HG03354 (cell line): ENCODE measurements around the gene SRR.

ENCODE experiments used
- ATAC-seq: cut with Tn5 transposase; IDR thresholded peaks from one replicate; pipeline ENCODE4 v1.9.1; 2021; ENCODE audit warnings: mild to moderate bottlenecking; ENCODE audit not compliant: unreplicated experiment, poor library complexity, severe bottlenecking

SRR gene

DNA sequence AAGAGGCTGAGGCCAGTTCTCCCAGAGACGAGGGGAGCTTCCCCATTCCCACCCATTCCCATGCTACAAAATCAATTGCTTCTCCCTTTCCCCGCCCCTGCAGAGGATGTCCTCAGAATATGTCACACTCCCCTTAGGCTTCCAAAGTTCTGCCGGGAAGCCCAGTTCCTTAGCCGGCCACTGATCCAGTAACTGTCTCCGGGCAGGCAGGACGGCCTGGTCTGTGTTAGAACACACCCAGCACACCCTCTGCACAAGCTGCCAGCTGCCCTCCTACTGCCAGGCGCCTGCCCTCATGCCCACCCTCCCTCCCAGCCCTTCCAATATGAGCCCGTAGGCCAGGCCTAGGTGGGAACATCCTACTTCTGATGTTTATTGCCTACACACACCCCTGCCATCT lies 64.6 kb downstream of the SRR start:
- ATAC-seq: no peak

DNA sequence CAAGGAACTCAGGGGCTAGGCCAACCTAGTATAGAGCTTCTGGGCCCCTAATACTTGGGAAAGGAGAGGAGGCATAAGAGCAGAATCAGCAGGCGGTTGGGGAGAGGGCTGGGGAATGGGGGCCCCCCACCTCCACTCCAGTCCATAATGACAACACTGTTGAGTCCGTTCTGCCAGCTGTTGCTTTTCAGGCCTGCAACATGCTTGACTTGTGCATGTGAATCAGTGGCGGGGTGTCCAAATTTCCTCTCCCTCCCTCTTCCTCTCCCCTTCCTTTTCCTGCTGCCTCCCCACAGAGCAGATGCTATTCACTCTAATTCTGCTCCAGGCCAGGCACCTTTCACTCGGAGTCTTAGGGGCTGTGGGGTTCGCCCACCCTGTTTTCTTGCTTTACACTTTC lies 65.3 kb downstream of the SRR start:
- no peak for ATAC-seq

DNA sequence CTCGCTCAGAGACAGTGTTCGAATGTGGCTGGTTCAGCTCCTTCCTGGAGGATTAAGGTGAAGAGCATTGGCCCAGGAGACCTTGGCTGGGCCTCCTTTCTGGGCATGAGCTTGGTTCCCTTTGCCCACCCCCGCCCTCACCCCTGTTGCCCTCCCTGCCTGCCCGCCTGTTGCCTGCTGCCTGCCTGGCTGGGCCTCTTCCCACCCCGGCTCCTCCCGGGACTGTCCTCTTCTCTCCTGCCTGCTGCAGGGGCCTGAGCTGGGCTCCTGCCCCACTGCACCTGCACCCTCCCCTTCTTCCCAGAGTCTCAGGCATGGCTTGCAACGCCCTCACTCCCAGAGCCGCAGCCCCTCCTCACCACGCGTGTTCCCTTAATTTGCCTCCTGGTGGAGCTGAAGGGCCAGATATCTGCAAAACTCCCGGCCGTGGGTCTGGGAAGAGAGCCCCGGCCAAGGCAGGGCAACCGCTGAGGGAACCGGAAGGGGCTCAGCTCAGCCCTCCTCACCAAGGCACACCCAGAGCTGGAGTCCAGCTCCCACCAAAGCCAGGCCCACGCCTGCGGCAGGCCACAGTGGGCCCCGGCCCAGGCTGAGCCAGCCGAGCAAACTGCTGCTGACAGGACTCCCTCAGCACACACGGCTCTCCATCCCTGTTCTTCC lies 65.9 kb downstream of the SRR start:
- no peak for ATAC-seq

DNA sequence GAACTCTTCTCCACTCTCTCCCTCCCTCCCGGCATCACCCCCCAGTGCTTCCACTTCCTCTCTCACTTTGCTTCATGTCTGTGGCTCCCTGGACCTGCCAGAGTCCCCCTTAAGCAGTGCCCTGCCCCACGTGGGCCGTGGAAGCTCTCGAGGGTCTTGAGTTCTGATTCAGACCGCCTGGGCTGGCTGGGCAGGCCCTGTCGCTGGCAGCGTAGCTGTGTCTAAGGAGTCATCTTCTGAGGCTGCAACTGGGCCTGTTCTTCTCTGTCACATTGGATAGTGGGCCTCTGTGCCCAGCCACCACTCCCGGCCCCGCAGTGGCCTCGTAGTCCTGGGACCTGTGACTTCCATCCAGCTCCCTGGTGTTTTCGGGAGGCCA lies 66.5 kb downstream of the SRR start:
- ATAC-seq: no peak

DNA sequence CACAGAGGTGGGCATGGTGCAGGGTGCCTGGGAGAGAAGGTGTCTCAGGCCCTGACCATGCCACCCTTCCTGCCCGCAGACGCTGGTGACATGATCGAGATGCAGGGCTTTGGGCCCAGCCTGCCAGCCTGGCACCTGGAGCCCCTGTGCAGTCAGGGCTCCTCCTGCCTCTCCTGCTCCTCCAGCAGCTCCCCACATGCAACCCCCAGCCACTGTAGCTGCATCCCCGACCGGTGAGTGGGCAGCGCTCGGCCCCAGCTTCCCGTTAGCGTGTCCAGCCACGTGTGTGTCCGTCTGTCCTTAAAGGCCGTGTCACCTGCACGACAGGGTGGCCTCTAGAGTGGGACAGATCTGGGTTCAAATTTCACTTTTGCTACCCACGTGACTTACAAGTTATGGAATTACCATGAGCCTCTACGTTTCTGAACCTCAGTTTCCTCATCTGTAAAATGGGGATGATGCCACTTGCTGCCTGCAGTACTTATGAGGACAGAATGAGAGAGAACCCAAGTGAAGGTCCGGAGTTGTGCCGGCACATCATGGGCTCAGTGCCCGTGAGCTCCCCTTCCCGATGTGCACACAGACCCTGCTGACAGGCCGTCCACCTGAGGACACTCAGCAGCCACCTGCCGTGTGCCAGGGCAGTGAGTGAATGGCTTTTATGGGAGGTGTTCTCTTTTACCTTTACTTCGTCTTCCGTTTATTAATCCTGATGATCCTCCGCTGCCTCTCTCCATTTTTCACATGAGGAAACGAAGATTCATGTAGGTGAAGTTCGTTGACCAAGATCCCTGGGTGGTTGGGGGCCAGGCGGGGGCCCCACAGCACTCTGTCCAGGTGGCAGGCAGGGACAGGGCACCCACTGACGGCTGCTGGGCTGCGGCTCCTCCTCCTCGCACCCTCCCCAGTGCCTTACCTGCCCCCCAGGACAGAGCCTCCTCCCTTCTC lies 67.7 kb downstream of the SRR start:
- no peak for ATAC-seq

DNA sequence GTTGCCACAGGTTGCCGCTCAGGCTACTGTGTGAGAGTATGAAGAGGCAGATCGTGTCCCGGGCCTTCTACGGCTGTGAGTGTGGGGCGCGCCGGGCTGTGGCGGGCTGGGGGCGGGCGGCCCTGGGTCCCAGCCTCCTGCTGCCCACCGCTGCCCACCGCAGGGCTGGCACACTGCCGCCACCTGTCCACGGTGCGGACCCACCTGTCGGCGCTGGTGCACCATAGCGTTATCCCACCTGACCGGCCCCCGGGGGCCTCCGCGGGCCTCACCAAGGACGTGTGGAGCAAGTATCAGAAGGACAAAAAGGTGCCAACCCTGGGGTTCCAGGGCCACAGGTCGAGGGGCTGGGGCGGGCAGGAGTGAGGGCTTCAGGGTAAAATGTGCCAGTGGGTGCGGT lies 68.4 kb downstream of the SRR start:
- no peak for ATAC-seq

DNA sequence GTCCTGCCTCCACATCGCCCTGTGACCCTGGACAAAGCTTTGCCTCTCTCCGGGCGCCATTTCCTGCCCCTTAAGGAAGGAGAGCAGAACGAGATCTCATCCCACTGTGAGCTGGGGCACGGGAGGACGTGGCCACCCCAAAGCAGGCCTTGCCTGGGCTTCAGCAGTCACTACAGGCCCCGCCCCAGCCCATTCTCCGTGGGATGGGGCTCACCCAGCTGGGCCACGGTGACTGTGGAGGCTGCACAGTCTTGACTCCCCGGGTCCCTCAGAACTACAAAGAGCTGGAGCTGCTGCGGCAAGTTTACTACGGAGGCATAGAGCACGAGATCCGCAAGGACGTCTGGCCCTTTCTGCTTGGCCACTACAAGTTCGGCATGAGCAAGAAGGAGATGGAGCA lies 68.9 kb downstream of the SRR start:
- ATAC-seq: no peak

DNA sequence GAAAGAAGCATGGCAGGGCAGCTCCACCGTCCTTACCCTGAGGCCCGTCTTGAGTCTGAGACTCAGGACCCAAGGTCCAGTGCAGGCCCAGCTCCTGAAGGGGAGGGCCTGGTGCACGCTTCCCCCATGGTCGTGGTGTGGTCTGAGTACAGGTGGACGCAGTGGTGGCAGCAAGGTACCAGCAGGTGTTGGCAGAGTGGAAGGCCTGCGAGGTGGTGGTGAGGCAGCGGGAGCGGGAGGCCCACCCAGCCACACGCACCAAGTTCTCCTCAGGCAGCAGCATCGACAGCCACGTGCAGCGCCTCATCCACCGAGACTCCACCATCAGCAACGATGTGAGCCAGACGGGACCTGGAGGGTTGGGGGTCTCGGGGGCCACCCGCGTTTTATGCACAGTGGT lies 69.4 kb downstream of the SRR start:
- no peak for ATAC-seq
